GM18505 (cell line): Measurements from ENCODE around the gene CASP14.
"Not testable (repeated sequence)": the region's sequence is repeated elsewhere in the genome, so short reads cannot be mapped to it uniquely, and the experiment has no call there.

Experiments
- ATAC-seq: cut with Tn5 transposase; IDR thresholded peaks from one replicate; pipeline ENCODE4 v1.9.1; 2021; ENCODE audit not compliant: unreplicated experiment
- POLR2A ChIP-seq: IDR thresholded peaks from 4 replicates; pipeline ENCODE4 v1.6.1; 2011; ENCODE audit warnings: borderline replicate concordance; ENCODE audit not compliant: insufficient read depth, insufficient read length; ENCODE audit errors: extremely low read depth

CASP14 gene

GRCh38 chr19:15091918-15092753, 42.9 kb downstream of the CASP14 start:
- no peak for TF ChIP-seq POLR2A
- no peak for ATAC-seq

DNA sequence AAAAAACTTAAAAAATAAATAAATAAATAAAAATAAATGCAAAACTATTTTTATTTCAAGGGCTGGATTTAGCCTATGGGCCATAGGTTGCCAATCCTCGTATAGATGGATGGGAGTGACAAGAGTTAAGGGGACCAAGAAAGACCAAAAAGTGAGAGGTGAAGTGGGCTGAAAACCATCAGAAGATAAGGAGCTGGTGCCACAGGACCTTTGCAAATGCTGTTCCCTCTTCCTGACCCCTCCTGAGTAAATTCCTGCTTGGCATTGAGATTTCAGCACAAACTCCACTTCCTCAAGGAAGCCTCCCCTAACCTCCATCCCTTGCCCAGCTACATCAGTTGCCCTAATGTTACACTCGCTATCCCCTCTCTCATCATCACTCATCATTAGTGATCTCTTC, 43.7 kb downstream of the CASP14 start:
- TF ChIP-seq POLR2A, result no peak
- no peak for ATAC-seq

DNA sequence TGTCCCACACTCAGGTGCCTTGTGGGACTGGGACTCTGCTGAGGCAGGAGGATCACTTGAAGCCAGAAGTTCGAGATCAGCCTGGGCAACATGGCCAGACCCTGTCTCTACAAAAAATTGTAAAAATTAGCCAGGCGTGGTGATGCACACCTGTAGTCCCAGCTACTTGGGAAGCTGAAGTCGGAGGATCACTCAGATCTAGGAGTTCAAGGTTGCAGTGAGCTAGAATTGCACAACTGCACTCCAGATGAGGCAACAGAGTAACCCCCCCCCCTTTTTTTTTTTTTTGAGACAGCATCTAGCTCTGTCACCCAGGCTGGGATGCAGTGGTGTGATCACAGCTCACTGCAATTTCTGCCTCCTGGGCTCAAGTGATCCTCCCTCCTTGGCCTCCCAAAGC, 46.9 kb downstream of the CASP14 start:
- ATAC-seq, result no peak
- no peak for TF ChIP-seq POLR2A

DNA sequence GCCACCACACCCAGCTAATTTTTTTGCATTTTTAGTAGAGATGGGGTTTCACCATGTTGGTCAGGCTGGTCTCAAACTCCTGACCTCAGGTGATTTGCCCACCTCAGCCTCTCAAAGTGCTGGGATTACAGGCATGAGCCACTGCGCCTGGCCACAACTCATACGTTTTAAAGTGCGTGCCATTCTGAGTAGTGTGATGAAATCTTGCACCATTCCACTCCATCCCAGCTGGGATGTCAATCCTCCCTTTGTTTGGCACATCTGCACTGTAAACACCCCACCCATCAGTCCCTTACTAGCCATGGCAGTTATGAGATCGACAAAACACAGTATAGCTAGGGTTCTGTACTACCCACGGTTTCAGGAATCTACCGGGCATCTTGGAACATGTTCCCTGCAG, 48.7 kb downstream of the CASP14 start:
- ATAC-seq, result not testable (repeated sequence)

- ATAC-seq, result no peak
- no peak for TF ChIP-seq POLR2A
These were observed 49.2 kb downstream of the CASP14 start for GRCh38 chr19:15098460-15098859.

- TF ChIP-seq POLR2A, result no peak
- no peak for ATAC-seq
These were observed 49.8 kb downstream of the CASP14 start for GRCh38 chr19:15099017-15099582.

GRCh38 chr19:15101479-15102082, 52.3 kb downstream of the CASP14 start:
- no peak for ATAC-seq
- no peak for TF ChIP-seq POLR2A

DNA sequence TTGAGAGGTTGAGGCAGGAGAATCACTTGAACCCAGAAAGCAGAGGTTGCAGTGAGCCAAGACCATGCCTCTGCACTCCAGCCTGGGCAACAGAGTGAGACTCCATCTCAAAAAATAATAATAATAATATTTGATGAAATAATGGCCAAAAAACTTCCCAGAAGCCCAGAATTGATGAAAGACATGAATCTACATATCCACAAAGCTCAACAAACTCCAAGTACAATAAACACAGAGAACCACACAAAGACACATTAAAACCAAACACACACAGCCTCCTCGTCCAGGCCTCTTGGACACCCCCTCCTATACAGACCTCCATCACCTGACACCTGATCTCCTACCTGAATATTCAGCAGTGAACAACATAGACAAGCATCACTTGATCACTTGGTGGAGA, 54.7 kb downstream of the CASP14 start:
- ATAC-seq, result no peak
- no peak for TF ChIP-seq POLR2A

- TF ChIP-seq POLR2A, result no peak
- ATAC-seq, result no peak
These were observed 55.1 kb downstream of the CASP14 start for GRCh38 chr19:15104411-15104810.

DNA sequence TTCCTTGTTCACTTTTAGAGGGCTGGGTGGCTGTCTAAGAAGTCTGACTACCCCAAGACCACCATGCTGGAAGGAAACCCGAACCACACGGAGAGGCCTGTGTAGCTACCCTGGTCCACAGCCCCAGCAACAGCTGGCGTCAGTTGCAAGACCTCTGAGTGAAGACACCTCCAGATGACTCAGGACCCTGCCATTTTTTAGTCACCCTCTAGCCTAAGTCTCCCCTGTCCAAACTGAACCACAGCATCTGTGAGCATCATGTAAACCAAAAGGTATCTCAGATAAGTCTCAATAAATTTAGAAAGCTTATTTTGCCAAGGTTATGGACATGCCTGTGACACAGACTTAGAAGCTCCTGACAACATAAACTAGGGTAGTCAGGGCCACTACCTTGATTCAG, 55.8 kb downstream of the CASP14 start:
- TF ChIP-seq POLR2A, result no peak
- no peak for ATAC-seq

GRCh38 chr19:15107061-15108010, 58.1 kb downstream of the CASP14 start, which contains the start of gene SYDE1:
Gene SYDE1, plus strand, starts transcription at chr19:15107401. Its CDS starts 33 bp downstream, at chr19:15107434.
- ATAC-seq, result no peak
- TF ChIP-seq POLR2A, result no peak
